ENCODE data around the gene SLC12A7.

The SLC12A7 gene

DNA sequence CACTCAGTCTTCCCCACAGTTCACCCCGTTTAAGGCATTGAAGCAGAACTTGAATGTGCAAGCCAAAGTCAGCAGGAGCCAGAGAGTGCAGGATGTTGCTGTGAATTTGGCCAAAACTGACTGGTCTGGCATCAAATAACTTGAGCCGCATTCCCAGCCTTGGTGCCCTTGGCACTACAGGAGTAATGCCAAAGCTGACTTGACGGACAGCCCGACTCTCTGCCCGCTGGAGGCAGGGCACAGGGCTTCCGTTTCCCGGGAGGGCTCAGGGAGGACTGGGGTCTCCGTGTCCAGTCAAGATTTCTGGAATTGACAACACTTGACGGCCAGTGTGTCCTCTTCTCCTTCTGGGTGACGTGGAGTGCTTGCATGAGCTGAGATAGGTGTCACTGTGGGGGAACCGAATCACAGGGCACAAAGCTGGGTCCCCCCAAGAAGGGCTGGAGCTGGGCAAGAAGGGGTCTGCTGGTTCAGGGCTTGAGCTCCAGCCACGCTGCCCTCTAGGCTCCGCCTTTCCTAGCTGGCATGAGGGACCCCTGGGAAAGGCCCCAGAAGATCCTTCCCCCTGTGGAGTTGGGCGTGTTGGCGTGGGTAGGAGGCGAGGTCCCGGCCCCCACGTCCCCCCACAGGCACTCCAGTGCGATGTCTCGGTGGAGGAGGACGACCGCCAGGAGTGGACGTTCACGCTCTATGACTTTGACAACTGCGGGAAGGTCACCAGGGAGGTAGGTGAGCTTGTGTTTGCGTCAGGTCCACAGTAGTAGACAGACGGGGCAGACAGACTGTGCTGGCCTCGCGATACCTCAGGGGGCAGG, 78.0 kb downstream of the SLC12A7 start:
- TF ChIP-seq, protein P1, sequence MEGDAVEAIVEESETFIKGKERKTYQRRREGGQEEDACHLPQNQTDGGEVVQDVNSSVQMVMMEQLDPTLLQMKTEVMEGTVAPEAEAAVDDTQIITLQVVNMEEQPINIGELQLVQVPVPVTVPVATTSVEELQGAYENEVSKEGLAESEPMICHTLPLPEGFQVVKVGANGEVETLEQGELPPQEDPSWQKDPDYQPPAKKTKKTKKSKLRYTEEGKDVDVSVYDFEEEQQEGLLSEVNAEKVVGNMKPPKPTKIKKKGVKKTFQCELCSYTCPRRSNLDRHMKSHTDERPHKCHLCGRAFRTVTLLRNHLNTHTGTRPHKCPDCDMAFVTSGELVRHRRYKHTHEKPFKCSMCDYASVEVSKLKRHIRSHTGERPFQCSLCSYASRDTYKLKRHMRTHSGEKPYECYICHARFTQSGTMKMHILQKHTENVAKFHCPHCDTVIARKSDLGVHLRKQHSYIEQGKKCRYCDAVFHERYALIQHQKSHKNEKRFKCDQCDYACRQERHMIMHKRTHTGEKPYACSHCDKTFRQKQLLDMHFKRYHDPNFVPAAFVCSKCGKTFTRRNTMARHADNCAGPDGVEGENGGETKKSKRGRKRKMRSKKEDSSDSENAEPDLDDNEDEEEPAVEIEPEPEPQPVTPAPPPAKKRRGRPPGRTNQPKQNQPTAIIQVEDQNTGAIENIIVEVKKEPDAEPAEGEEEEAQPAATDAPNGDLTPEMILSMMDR (conservative IDR thresholded peaks at IDR 0.05) = no peak
- TF ChIP-seq ZFX (IDR thresholded peaks at IDR 0.05) = no peak
- H3K27ac ChIP-seq = no peak overlapping the region

DNA sequence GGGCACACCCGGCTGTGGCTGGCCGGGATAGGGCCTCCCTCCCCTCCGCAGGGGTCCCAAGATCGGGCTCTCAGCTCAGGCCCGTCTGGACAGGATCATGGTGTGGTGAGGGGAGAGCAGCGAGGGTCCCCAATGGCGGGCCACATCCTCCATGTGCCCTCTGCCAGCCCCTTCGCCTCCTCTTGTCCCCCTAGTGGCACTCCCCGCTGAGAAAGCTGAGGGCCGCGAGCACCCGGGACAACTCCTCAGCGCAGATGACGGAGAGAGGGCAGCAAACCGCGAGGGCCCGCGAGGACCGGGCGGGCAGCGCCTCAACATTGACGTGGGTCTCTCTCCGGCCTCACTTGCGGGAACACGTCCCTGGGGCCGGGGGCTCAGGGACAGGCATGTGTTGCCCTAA, 78.7 kb downstream of the SLC12A7 start:
- TF ChIP-seq ZFX (IDR thresholded peaks at IDR 0.05) = no peak
- TF ChIP-seq, protein P1 (conservative IDR thresholded peaks at IDR 0.05) = no peak
- no peak overlapping the region for H3K27ac ChIP-seq

- H3K27ac ChIP-seq = no peak overlapping the region
- TF ChIP-seq, protein P1 (conservative IDR thresholded peaks at IDR 0.05) = no peak
- no peak for TF ChIP-seq ZFX (IDR thresholded peaks at IDR 0.05)
Observed at GRCh38 chr5:1032551-1033027, 79.3 kb downstream of the SLC12A7 start.

DNA sequence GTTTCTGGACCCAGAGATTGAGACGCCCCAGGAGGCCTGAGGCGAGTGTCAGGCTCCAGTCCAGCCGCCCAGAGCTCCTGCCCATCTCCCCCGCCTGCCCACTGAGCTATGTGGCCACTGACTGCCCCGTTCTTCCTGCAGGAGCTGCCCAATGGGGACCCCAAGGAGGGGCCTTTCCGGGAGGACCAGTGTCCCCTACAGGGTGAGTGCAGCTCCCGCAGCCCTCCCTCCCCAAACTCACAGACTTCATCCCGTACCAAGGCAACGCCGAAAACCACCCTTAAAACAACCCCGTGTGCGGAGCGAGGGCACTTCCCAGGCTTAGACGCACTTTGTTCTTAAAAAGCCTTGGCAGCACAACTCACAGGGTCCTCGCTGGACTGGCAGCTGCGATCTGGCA, 79.9 kb downstream of the SLC12A7 start:
- H3K27ac ChIP-seq = no peak overlapping the region
- no peak for TF ChIP-seq ZFX (IDR thresholded peaks at IDR 0.05)
- TF ChIP-seq, protein P1 (conservative IDR thresholded peaks at IDR 0.05) = no peak

GRCh38 chr5:1031306-1031959, 80.4 kb downstream of the SLC12A7 start:
- TF ChIP-seq, protein P1 (conservative IDR thresholded peaks at IDR 0.05) = no peak

DNA sequence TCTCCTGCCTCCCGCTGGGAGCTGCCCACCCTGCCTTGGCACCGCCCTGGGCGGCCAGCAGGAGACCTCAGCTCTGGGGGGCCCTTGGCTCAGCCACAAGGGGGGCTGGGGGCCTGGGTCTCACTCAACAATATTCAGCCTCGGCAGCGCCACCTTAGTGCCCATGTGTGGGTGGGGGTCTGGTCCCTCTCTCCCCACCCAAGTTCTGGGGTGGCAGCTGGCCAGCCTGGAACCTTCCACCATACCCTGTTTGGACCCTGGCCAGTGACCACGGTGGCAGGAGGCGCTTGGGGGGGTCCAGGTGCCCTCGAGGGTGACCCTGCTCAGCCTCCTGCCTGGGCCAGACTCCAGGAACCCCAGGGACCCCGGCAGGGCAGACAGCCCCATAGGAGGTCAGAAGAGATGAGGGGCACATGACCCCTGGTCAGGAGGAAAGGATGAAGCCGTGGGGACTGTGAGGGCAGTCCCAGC, 81.0 kb downstream of the SLC12A7 start:
- TF ChIP-seq ZFX (IDR thresholded peaks at IDR 0.05) = no peak
- TF ChIP-seq, protein P1 (conservative IDR thresholded peaks at IDR 0.05) = no peak
- no peak overlapping the region for H3K27ac ChIP-seq

More at GRCh38 chr5:1031306-1031959, 80.4 kb downstream of the SLC12A7 start:
- no peak overlapping the region for H3K27ac ChIP-seq
